GM18861 (cell line): ENCODE results near the gene UBB.

Experiments used
- ATAC-seq: cut with Tn5 transposase; IDR thresholded peaks from one replicate; pipeline ENCODE4 v1.9.1; 2021; ENCODE audit not compliant: unreplicated experiment

UBB gene

GRCh38 chr17:16417896-16418684, 37.2 kb downstream of the UBB start:
- no peak for ATAC-seq

- ATAC-seq = no peak
These were observed 37.8 kb downstream of the UBB start for GRCh38 chr17:16418685-16419068.

GRCh38 chr17:16419074-16419928, 38.4 kb downstream of the UBB start:
- no peak for ATAC-seq

- no peak for ATAC-seq
These were observed 39.0 kb downstream of the UBB start for GRCh38 chr17:16419929-16420271.

GRCh38 chr17:16422416-16422815, 41.5 kb downstream of the UBB start:
- ATAC-seq = no peak

- ATAC-seq = no peak
These were observed 42.5 kb downstream of the UBB start for GRCh38 chr17:16423226-16423872.

- no peak for ATAC-seq
These were observed 44.3 kb downstream of the UBB start for GRCh38 chr17:16425202-16425601.

GRCh38 chr17:16425698-16426659, 45.1 kb downstream of the UBB start:
- ATAC-seq = no peak

GRCh38 chr17:16427020-16427419, 46.1 kb downstream of the UBB start:
- no peak for ATAC-seq

- ATAC-seq = peak; percentile 42
These were observed 47.4 kb downstream of the UBB start for GRCh38 chr17:16428098-16428882.

- ATAC-seq = no peak
These were observed 48.2 kb downstream of the UBB start for GRCh38 chr17:16429083-16429482.

- ATAC-seq = no peak
These were observed 49.8 kb downstream of the UBB start for GRCh38 chr17:16430650-16431049.

- ATAC-seq = no peak
These were observed 51.1 kb downstream of the UBB start for GRCh38 chr17:16432017-16432416.
